Measurements from ENCODE around the gene MYH3. TPM values are rescaled to one million over a fixed set of nuclear protein-coding genes. Genes with fewer than 3 reads are reported as not detected.
A peak's percentile ranks its signal among the peaks of the same experiment; 100 is the strongest.

MYH3 gene
- polyA plus RNA-seq, 10 donors = 7,808 to 15,984 (median 12,274) TPM

DNA sequence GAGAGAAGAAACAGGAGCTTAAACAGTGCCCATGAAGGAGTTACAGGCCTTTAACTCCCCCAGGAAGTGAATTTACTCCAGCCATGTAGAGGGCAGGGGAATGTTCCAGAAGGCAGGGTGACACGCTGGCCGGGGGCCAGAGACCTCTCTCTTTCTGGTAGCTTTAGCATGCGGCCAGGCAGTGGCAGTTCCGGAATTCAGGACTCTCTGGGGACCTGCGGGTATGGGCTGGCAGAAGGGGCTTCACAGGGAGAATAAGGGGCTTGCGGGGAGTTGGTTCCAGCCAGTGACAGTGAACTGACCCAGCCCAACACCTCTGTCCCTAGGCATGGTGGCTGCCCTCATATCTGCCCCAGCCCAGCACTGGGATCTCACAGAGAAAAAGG lies 40.0 kb downstream of the MYH3 start:
- DNase-seq = no peak

- DNase-seq = peak; percentile 66 to 77 (median 68)
Measured at GRCh38 chr17:10616502-10617119, 40.5 kb downstream of the MYH3 start.

DNA sequence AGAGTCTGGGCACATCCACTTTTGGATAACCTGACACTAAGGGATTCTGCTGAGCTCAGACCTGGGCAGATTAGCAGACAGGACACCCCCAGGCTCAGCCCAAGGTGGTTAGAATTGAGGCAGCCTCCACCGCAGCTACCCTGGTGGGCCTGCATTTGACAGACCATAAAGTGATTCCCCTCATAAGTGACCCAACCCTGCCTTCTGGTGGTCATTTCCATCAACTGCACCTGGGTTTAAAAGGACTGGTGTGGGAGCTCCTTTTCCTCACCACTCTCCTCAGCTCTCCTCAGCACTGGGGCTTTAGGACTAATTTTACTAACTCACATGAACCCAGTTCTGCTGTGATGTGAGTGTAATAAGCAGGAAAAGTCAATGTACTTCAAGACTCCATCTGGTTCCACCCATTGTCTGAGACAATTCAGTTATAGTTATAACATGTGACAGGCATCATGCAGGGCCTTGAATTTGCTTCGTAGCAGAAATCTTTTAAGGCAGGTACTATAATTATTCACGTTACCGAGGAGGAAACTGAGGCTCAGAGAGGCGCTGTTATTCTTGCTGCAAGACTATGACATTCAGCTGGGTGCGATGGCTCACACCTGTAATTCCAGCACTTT lies 42.5 kb downstream of the MYH3 start:
- peak in 2 of 3 donors; percentile 72 to 79 for DNase-seq

GRCh38 chr17:10613775-10614513 lies 43.2 kb downstream of the MYH3 start:
- DNase-seq = no peak

- DNase-seq = peak in 1 of 3 donors; percentile 80
Measured at GRCh38 chr17:10612957-10613744, 44.0 kb downstream of the MYH3 start.

DNA sequence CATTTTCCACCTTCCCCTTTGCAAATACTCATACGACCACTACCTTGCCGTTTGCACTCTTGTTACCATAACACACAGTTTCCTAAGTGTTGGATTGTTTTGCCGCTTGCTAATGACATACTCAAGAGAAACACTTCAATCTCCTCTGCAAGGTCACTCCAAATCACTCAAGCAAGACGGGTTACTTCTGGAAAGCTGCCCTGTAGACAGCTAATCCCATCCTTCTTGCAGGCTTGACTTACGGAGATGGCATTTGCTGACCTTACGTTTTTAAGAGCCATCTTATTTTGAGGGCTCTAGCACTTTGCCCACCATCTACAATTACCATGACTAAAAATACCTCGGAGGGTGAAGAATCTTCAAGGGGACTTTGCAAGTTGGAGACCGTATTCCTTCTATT lies 46.2 kb downstream of the MYH3 start:
- DNase-seq = no peak

DNA sequence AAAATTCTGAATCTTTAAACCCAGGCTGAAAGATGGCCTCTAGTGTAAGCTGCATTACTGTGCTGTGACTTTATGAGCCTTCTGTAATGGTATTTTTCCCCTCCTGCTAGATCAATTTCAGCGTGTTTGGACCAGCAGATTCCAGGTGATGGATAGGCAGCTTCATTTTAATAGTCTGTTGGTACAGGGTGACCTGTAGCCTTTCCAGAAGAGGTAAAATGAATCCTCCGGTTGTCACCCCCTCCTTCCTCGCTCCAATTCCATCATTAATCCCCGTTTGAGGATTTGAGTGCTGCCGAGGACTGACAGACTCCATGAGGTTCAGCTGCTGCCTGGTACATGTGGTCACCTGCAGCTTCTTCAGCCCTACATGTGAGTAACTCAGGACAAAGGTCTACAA lies 48.9 kb downstream of the MYH3 start:
- DNase-seq = no peak

DNA sequence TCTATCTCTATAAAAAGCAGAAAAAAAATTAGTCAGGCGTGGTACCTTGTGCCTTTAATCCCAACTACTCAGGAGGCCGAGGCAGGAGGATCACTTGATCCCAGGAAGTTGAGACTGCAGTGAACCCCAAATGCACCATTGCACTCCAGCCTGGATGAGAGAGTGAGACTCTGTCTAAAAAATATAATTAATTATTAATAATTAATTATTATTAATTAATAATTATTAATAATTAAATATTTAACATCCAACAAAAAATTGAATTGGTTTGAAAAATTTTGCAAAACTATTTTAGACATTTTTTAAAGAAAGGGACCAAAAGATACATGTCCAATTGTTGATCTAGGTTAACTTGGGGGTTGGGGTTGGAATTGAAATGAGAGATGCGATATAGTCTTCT lies 51.0 kb downstream of the MYH3 start:
- no peak for DNase-seq

- no peak for DNase-seq
Measured at GRCh38 chr17:10605221-10605783, 51.8 kb downstream of the MYH3 start.

DNA sequence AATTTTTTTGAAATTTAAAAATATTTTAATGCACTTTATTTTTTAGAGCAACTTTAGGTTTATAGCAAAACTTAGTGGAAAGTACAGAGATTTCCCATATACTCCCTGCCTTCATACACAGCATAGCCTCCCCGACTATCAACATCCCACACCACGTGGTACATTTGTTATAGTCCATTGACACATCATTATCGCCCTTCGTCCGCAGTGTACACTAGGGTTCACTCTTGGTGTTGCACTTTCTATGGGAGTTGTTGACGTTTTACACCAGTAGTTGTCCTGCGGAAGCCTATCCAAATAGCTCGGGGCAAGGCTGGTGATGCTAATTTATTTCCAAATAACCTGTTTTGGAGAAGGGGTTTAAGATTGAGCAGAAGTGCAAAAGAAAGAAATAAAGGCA lies 52.6 kb downstream of the MYH3 start:
- no peak for DNase-seq

DNA sequence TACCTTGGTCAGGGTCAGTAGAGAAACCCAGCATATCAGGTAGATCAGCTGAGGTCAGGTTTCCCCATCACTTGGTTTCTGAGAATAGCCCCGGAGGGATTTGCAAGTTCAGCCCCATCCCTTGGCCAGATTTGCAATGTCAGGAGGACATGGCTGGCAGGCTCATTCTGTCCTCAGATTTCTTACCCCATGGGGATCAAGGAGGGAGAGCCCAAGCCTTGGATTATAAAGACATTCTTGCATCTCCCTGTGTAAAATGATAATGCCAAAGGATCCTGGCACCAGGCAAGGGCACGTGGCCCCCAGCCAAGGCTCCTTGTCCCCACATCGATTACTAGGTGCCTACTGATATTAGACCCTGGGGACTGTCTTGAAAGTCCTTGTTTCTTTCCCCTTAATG lies 53.2 kb downstream of the MYH3 start:
- DNase-seq = no peak

- DNase-seq = peak in 2 of 3 donors; percentile 59 to 68
Measured at GRCh38 chr17:10600571-10600970, 56.5 kb downstream of the MYH3 start.

DNA sequence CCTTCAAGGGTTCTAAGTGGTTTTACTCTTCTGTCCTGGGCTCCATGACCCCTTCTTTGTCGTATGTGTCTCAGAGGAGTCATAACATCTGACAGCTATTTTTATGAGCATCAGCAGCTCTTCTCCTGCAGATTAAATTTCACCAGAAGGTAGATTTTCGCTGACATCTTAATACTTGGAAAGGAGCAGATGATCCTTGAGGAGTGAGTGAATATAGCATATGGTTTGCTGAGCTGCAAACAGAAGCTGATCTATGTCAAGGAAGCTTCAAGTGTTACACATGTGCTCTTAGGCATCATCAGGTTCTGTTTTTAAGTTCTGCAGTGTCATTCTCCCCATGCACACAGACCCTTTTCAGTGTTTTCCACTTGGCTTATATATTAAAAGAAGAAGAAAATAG lies 58.5 kb downstream of the MYH3 start:
- DNase-seq = no peak

DNA sequence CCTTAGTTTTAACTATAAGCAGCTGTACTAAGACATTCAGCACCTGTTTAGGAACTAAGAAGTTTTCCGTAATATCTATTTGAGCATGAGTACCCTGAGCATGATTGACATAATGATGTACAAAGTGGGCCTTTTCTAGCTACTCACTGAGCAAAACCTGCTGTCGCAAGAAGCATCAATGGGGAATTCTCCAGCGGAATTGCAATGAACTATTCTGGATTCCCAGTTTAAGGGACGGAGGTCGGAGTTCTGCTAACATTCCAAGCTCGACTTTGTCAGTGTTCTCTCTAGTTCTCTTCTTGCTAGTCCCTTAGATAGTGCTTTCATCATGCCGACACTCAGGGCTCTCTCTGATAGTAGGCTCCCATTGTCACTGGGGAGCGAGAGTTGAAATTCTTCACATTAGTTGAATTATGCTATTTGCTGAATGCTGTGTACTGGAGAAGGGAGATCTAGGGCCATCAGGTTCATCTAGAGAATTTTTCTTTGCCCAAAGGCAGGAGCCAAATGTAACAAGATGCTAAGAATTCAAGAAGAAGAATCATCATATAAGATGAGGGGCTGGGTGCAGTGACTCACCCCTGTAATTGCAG lies 67.5 kb downstream of the MYH3 start:
- DNase-seq = no peak

GRCh38 chr17:10585529-10585928 lies 71.6 kb downstream of the MYH3 start:
- DNase-seq = no peak

DNA sequence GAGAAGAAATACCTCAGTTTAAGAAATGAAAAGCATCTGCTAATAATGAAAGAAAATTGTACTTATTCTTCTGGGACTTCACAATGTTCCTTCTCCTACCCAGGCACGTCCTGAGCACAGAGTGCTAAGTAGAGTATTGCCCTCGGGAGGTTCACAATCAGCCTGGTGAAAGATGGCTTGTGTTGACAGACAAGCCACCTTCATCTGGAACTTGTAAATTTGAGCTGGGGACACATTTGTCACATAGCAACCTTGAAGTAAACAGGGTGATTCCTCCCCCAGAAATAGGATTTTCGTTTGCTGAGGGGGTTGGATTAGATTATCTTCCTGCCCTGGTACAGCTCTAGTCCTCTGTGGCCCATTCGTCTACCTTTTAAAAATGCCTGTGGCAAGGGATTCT lies 73.3 kb downstream of the MYH3 start:
- DNase-seq = no peak

DNA sequence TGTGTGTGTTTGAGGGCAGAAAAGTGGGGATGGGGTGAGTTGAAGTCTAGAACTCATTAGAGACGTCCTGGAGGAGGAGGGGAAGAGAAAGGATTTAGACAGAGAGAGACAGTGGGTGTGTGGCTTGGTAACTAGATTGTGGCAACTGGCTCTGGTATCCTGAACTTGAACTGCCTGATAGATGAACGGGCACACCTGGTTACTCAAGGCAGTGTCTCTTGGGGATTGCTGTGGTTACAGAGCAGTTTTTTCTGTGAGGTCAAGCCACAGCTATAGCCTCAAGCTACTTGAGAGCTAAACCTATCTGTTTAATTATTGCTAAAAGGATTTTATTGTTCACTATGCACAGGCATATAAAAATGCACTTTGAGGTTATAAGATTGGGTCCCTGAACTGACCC lies 77.8 kb downstream of the MYH3 start:
- DNase-seq = no peak
